Transverse colon (tissue), 4 donors: ENCODE results near the gene ABCA8. TPM values are rescaled to one million over a fixed set of nuclear protein-coding genes. Genes with fewer than 3 reads are reported as not detected.

Source experiments
- DNase-seq: peaks from one replicate; pipeline ENCODE4 v3.0.0-alpha.2; 2019
- H3K27ac ChIP-seq, 4 donors: fragments of 200-600 bp; sonication (generic); 2 replicates each; pipeline ENCODE4 v1.5.1; 2016 to 2018; ENCODE audit warnings: inconsistent platforms in 4 of 4
- H3K27me3 ChIP-seq: fragments of 200-600 bp; sonication (generic); 2 replicates; pipeline ENCODE4 v1.5.1; 2017; ENCODE audit warnings: inconsistent platforms
- H3K36me3 ChIP-seq, 4 donors: fragments of 200-600 bp; sonication (generic); 2 replicates each; pipeline ENCODE4 v1.5.1; 2017 to 2019; ENCODE audit warnings: inconsistent platforms in 4 of 4
- H3K4me1 ChIP-seq, 4 donors: fragments of 200-600 bp; sonication (generic); 2 replicates each; pipeline ENCODE4 v1.5.1; 2017 to 2020; ENCODE audit warnings: inconsistent platforms in 4 of 4
- H3K4me3 ChIP-seq, 4 donors: fragments of 200-600 bp; sonication (generic); 1 replicate in 1 of 4; 2 replicates in 3 of 4; pipeline versions ENCODE4 v1.5.1 to v1.6.1; 2017 to 2019; ENCODE audit warnings: inconsistent platforms in 4 of 4
- H3K9me3 ChIP-seq, 2 donors: fragments of 200-600 bp; sonication (generic); 2 replicates each; pipeline ENCODE4 v1.5.1; 2017 to 2019; ENCODE audit warnings: inconsistent platforms in 2 of 2
- CTCF ChIP-seq, 5 experiments: fragments of 200-600 bp in 3 of 5; fragments of 450-650 bp in 2 of 5; sonication (generic) in 3 of 5; IDR thresholded peaks; 1 replicate in 2 of 5; 2 replicates in 3 of 5; pipeline ENCODE4 v1.5.1; 2016 to 2017; ENCODE audit warnings: antibody characterized with exemption in 5 of 5, inconsistent platforms in 3 of 5, mild to moderate bottlenecking in 2 of 5, moderate library complexity in 1 of 5
- EP300 ChIP-seq: sonication (generic); formaldehyde crosslinking; IDR thresholded peaks from one replicate; pipeline ENCODE4 v1.6.1; 2017; ENCODE audit warnings: antibody characterized with exemption, low read depth
- POLR2A ChIP-seq: fragments of 450-650 bp; IDR thresholded peaks from one replicate; pipeline ENCODE4 v1.6.1; 2016; ENCODE audit warnings: antibody characterized with exemption, mild to moderate bottlenecking, moderate library complexity
- POLR2AphosphoS5 ChIP-seq, 3 donors: sonication (generic); formaldehyde crosslinking; IDR thresholded peaks; one replicate each; pipeline ENCODE4 v1.6.1; 2016; ENCODE audit warnings: antibody characterized with exemption in 3 of 3
- WGBS, 2 donors: methylation state at CpG; one replicate each; pipeline ENCODE4 v1.1.5; 2018; ENCODE audit warnings: low coverage in 1 of 2; 5-methylcytosine and 5-hydroxymethylcytosine counted together
- in situ Hi-C, 4 donors: fragments of 200-750 bp; cut with MboI; loops; one replicate each; pipeline versions ENCODE4 v1.15.0 to v1.15.1; 2017; ENCODE audit warnings: low sequenced_read_pairs in 3 of 4, low pct_ligation_motif_present in 1 of 4, low pct_unique_long_range_greater_than_20kb in 1 of 4
- intact Hi-C: fragments of 100-400 bp; cut with DNase I; formaldehyde crosslinking; loops from one replicate; pipeline ENCODE4 v1.15.1; 2023; ENCODE audit warnings: low total_unique reads
- total RNA-seq, 4 donors: library from RNA; depleted of rRNA; stranded (reverse); fragments of >200 nt; gene quantifications; one replicate each; pipeline ENCODE4 v1.1.0, GENCODE V29; 2016

ABCA8 gene
- total RNA-seq, 4 donors from 2014 or later, result 14.7 to 42.6 (median 26.3) TPM

DNA sequence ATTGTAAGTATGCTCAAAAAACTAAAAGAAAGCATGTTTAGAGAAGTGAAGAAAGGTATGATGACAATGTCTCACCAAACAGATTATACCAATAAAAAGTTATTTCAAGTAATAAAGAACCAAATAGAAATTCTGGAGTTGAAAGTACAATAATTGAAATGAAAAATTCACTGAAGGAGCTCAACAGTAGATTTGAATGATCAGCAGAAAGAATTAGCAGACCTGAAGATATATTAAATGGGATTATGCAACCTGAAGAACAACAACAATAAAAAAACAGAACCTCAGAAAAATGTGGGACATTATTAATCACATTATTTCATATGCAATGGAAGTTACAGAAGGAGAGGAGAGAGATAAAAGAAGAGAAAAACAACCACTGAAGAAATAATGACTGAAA, 57.6 kb downstream of the ABCA8 start:
- intact Hi-C loops, result no loop called here
- Histone ChIP-seq H3K27me3 (no peaks in the 10 kb centered on the region), H3K4me3 (no peak overlapping the region), H3K36me3 (no peaks in the 10 kb centered on the region), H3K4me1 (no peaks in the 10 kb centered on the region), H3K9me3 (no peaks in the 10 kb centered on the region), H3K27ac (no peak overlapping the region)
- TF ChIP-seq POLR2AphosphoS5 (IDR thresholded peaks at IDR 0.05), result no peak
- no peak for TF ChIP-seq CTCF (IDR thresholded peaks at IDR 0.05)
- TF ChIP-seq POLR2A, result no peak
- TF ChIP-seq EP300, result no peak
- DNase-seq, result no peak
- in situ Hi-C loops, result no loop called here

- intact Hi-C loops, result no loop called here
- WGBS, 2 donors, result 44 to 66% methylated on average over 3 to 5 of the region's 5 CpGs
- Histone ChIP-seq H3K9me3 (no peaks in the 10 kb centered on the region), H3K27ac (no peak overlapping the region), H3K4me3 (no peak overlapping the region), H3K36me3 (no peaks in the 10 kb centered on the region), H3K27me3 (no peaks in the 10 kb centered on the region), H3K4me1 (no peaks in the 10 kb centered on the region)
- in situ Hi-C loops, result no loop called here
- TF ChIP-seq POLR2A, result no peak
- no peak for TF ChIP-seq CTCF (IDR thresholded peaks at IDR 0.05)
- no peak for TF ChIP-seq POLR2AphosphoS5 (IDR thresholded peaks at IDR 0.05)
- no peak for TF ChIP-seq EP300
- DNase-seq, result no peak
These were observed 62.5 kb downstream of the ABCA8 start for GRCh38 chr17:68892658-68893057.

DNA sequence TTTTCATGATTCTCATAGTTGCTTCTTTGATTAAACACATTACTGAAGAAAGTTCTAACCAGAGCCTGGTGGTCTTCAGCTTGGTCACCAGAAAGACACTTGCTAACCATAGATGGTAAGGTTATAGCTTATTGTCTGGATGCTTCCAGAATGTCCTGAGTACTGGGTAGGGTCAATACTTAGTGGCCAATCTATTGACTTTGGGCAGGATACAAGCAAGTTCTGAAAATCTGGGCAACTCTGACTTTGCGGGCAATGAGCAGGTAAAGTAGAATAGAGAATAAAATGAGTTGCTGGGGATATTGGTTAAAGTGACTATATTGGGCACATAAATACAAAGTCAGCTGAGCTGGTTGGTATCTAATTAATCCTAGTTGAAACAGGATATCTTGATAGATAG, 63.0 kb downstream of the ABCA8 start:
- H3K9me3 ChIP-seq, result no peaks in the 10 kb centered on the region
- in situ Hi-C loops, result no loop called here
- no peak for DNase-seq
- H3K36me3 ChIP-seq, result no peaks in the 10 kb centered on the region
- no peak overlapping the region for H3K27ac ChIP-seq
- H3K4me1 ChIP-seq, result no peaks in the 10 kb centered on the region
- TF ChIP-seq POLR2A (no peak), POLR2AphosphoS5 (IDR thresholded peaks at IDR 0.05) (no peak), CTCF (IDR thresholded peaks at IDR 0.05) (no peak)
- no peaks in the 10 kb centered on the region for H3K27me3 ChIP-seq
- intact Hi-C loops, result no loop called here
- WGBS, 2 donors, result 92 to 100% methylated on average over 1 of the region's 1 CpG
- no peak overlapping the region for H3K4me3 ChIP-seq

DNA sequence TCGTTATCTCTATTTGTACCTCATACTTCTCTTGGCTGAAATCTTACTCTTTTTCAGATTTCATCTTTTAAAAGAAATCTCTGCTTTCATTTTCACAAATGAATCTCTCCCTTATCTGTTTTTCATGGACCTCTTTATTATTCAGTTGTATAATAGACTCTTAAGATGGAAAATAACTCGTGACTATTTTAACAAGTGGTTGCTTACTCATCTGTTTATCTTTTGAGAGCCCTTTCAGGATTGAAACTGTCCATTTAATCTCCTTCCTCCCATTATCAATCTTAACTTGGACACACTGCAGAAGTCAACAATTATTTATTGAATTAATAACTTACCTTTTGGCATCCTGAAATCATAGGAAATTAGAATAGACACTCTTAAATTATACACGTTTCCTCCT, 68.8 kb downstream of the ABCA8 start:
- Histone ChIP-seq H3K4me1 (no peaks in the 10 kb centered on the region), H3K36me3 (no peaks in the 10 kb centered on the region), H3K9me3 (no peaks in the 10 kb centered on the region), H3K27me3 (no peaks in the 10 kb centered on the region), H3K4me3 (no peak overlapping the region), H3K27ac (no peak overlapping the region)
- TF ChIP-seq EP300 (no peak), CTCF (IDR thresholded peaks at IDR 0.05) (no peak), POLR2AphosphoS5 (IDR thresholded peaks at IDR 0.05) (no peak), POLR2A (no peak)
- in situ Hi-C loops, result no loop called here
- no peak for DNase-seq
- intact Hi-C loops, result no loop called here
- WGBS, 2 donors, result 45 to 59% methylated on average over 2 to 3 of the region's 3 CpGs
